SK-N-SH (cell line): ENCODE results near the gene MBP. TPM values are rescaled to one million over a fixed set of nuclear protein-coding genes. Genes with fewer than 3 reads are reported as not detected.

ENCODE experiments used
- CTCF ChIA-PET: fragments of 300-600, 350-600 bp; formaldehyde crosslinking; extraction: SDS; loops from one replicate; lab custom pipeline; 2021; lab: Yijun Ruan, JAX
- POLR2A ChIA-PET: fragments of 350-600 bp; sonication (Branson Sonifier 250); formaldehyde crosslinking; extraction: SDS; loops from one replicate; lab custom pipeline; 2020; ENCODE audit warnings: antibody characterized with exemption, inconsistent platforms; lab: Yijun Ruan, JAX
- DNase-seq: peaks from one replicate; pipeline ENCODE4 v3.0.0; 2012
- H2AFZ ChIP-seq: fragments of 200-600 bp; sonication (generic); 2 replicates; pipeline ENCODE4 v1.8.1; 2016; ENCODE audit warnings: antibody characterized with exemption, mild to moderate bottlenecking, low read depth
- H3F3A ChIP-seq: fragments of 200-600 bp; sonication (generic); replicated peaks from 2 replicates; pipeline ENCODE3; 2016; ENCODE audit warnings: antibody characterized with exemption, mild to moderate bottlenecking; ENCODE audit not compliant: insufficient read depth
- H3K27ac ChIP-seq, 2 experiments: fragments of 200-500 bp in 1 of 2; fragments of 200-600 bp in 1 of 2; sonication (Bioruptor generic) in 1 of 2; sonication (generic), shearing (Covaris generic) in 1 of 2; 2 replicates each; pipeline versions ENCODE4 v1.5.1 to v1.6.1; 2014 to 2016; ENCODE audit warnings: low read depth in 2 of 2, inconsistent platforms in 1 of 2, low read length in 1 of 2, mild to moderate bottlenecking in 1 of 2, mixed read lengths in 1 of 2
- H3K27me3 ChIP-seq: fragments of 200-600 bp; sonication (generic), shearing (Covaris generic); 2 replicates; pipeline ENCODE4 v1.6.1; 2016; ENCODE audit warnings: mixed run types; ENCODE audit not compliant: insufficient read depth
- H3K36me3 ChIP-seq, 2 experiments: fragments of 200-500 bp in 1 of 2; fragments of 200-600 bp in 1 of 2; sonication (Bioruptor generic) in 1 of 2; sonication (generic) in 1 of 2; replicated peaks in 1 of 2; 2 replicates each; pipeline versions ENCODE3 to v1.5.1; 2014 to 2016; ENCODE audit warnings: low read length in 1 of 2, mild to moderate bottlenecking in 1 of 2; ENCODE audit not compliant: insufficient read depth in 2 of 2, control insufficient read depth in 1 of 2
- H3K4me1 ChIP-seq, 2 experiments: fragments of 200-500 bp in 1 of 2; fragments of 200-600 bp in 1 of 2; sonication (Bioruptor generic) in 1 of 2; sonication (generic), shearing (Covaris generic) in 1 of 2; 2 replicates each; pipeline versions ENCODE4 v1.5.1 to v1.6.1; 2014 to 2016; ENCODE audit warnings: low read depth in 1 of 2, low read length in 1 of 2, mixed run types in 1 of 2; ENCODE audit not compliant: insufficient read depth in 2 of 2, control insufficient read depth in 1 of 2
- H3K4me2 ChIP-seq: fragments of 200-600 bp; sonication (generic), shearing (Covaris generic); 2 replicates; pipeline ENCODE4 v1.6.1; 2017; ENCODE audit warnings: mixed run types
- H3K4me3 ChIP-seq, 2 experiments: fragments of 200-500 bp in 1 of 2; fragments of 200-600 bp in 1 of 2; sonication (Bioruptor generic) in 1 of 2; sonication (generic), shearing (Covaris generic) in 1 of 2; 2 replicates each; pipeline versions ENCODE4 v1.5.1 to v1.8.1; 2014 to 2016; ENCODE audit warnings: low read depth in 2 of 2, inconsistent platforms in 1 of 2, low read length in 1 of 2, mild to moderate bottlenecking in 1 of 2, mixed read lengths in 1 of 2, moderate library complexity in 1 of 2
- H3K79me2 ChIP-seq: fragments of 200-600 bp; sonication (generic); 2 replicates; pipeline ENCODE4 v1.8.1; 2017; ENCODE audit warnings: mild to moderate bottlenecking; ENCODE audit not compliant: insufficient read depth
- H3K9ac ChIP-seq: fragments of 200-600 bp; sonication (generic); 2 replicates; pipeline ENCODE4 v1.6.1; 2017; ENCODE audit warnings: mixed run types
- H3K9me2 ChIP-seq: fragments of 200-600 bp; sonication (generic); 2 replicates; pipeline ENCODE4 v1.6.1; 2017; ENCODE audit warnings: mixed run types
- H3K9me3 ChIP-seq: fragments of 200-600 bp; sonication (generic); 2 replicates; pipeline ENCODE4 v1.6.1; 2017; ENCODE audit warnings: mixed run types, mild to moderate bottlenecking, moderate library complexity
- H4K20me1 ChIP-seq: fragments of 200-600 bp; sonication (generic); 2 replicates; pipeline ENCODE4 v1.6.1; 2017; ENCODE audit warnings: mild to moderate bottlenecking, mixed run types; ENCODE audit not compliant: insufficient read depth
- EP300 ChIP-seq, 2 experiments: IDR thresholded peaks; 2 replicates each; pipeline versions ENCODE4 v1.4.0 to v1.6.1; 2012; ENCODE audit warnings: borderline replicate concordance in 1 of 2, low read depth in 1 of 2, low read length in 1 of 2
- FOSL2 ChIP-seq: IDR thresholded peaks from 2 replicates; pipeline ENCODE4 v1.4.0; 2012; ENCODE audit warnings: low read depth, mild to moderate bottlenecking, moderate library complexity, borderline replicate concordance
- FOXJ3 ChIP-seq: sonication (generic); formaldehyde crosslinking; IDR thresholded peaks from 2 replicates; pipeline ENCODE4 v1.5.1; 2020; ENCODE audit warnings: mild to moderate bottlenecking, missing genetic modification reagents
- MEF2A ChIP-seq: IDR thresholded peaks from 2 replicates; pipeline ENCODE4 v1.4.0; 2012; ENCODE audit warnings: low read depth, borderline replicate concordance
- NRF1 ChIP-seq: IDR thresholded peaks from 2 replicates; pipeline ENCODE4 v1.6.1; 2012; ENCODE audit warnings: low read depth, mild to moderate bottlenecking, low read length
- POLR2AphosphoS5 ChIP-seq: IDR thresholded peaks from 2 replicates; pipeline ENCODE4 v1.6.1; 2012; ENCODE audit warnings: low read depth, low read length
- REST ChIP-seq: IDR thresholded peaks from 2 replicates; pipeline ENCODE4 v1.6.1; 2012; ENCODE audit warnings: mild to moderate bottlenecking, low read depth, low read length, moderate library complexity
- RFX5 ChIP-seq: IDR thresholded peaks from 2 replicates; pipeline ENCODE4 v1.6.1; 2012; ENCODE audit warnings: mild to moderate bottlenecking, improper control_type of control experiment, low read length
- SMC3 ChIP-seq: IDR thresholded peaks from 2 replicates; pipeline ENCODE4 v1.6.1; 2012; ENCODE audit warnings: low read depth, low read length, improper control_type of control experiment
- TAF1 ChIP-seq: IDR thresholded peaks from 2 replicates; pipeline ENCODE4 v1.6.1; 2012; ENCODE audit warnings: low read depth, mild to moderate bottlenecking, low read length, moderate library complexity, borderline replicate concordance
- USF1 ChIP-seq: IDR thresholded peaks from 2 replicates; pipeline ENCODE4 v1.4.0; 2012; ENCODE audit warnings: low read depth, borderline replicate concordance
- USF2 ChIP-seq: fragments of 150-350 bp; IDR thresholded peaks from 2 replicates; pipeline ENCODE4 v1.6.1; 2017; ENCODE audit warnings: antibody characterized with exemption, low read length, low read depth, borderline replicate concordance
- YY1 ChIP-seq: IDR thresholded peaks from 2 replicates; pipeline ENCODE4 v1.4.0; 2012; ENCODE audit warnings: low read depth, mild to moderate bottlenecking
- WGBS: methylation state at CpG from one replicate; pipeline ENCODE4 v1.1.6; 2017; ENCODE audit warnings: low lambda C conversion rate; 5-methylcytosine and 5-hydroxymethylcytosine counted together
- polyA plus RNA-seq, 3 experiments: library from polyadenylated mRNA; depleted of rRNA; stranded (reverse); fragments of >200 nt; gene quantifications; 2 replicates each; pipeline ENCODE4 v1.2.3, GENCODE V29; 2012
- TF ChIP-seq, protein P1 (sequence below): IDR thresholded peaks from 2 replicates; pipeline ENCODE4; 2012

The MBP gene
- polyA plus RNA-seq, 1 of the 3 experiments (the other 2 are of a cell fraction) = 1.6 TPM

GRCh38 chr18:77035380-77036187 lies 97.0 kb downstream of the MBP start:
- Histone ChIP-seq H3K79me2 (no peaks in the 10 kb centered on the region), H3F3A (no peaks in the 10 kb centered on the region), H2AFZ (no peak overlapping the region), H3K9ac (no peak overlapping the region), H4K20me1 (no peaks in the 10 kb centered on the region), H3K27ac (no peak overlapping the region), H3K4me1 (no peaks in the 10 kb centered on the region; a peak in 1 of 4 replicates), H3K9me3 (no peaks in the 10 kb centered on the region), H3K27me3 (no peaks in the 10 kb centered on the region), H3K4me3 (no peak overlapping the region), H3K36me3 (no peaks in the 10 kb centered on the region), H3K9me2 (no peaks in the 10 kb centered on the region), H3K4me2 (no peak overlapping the region)
- 42% methylated on average over 12 of the region's 12 CpGs for WGBS
- no peak for DNase-seq
- POLR2A ChIA-PET = no interaction called here
- CTCF ChIA-PET = interaction anchor here (1.3 to 1.6 kb wide), 3 partner anchors 12 to 615 kb away, joined by 3 to 5 read pairs (median 4); no protein-coding TSS in a partner anchor
- no peak for TF ChIP-seq REST
- TF ChIP-seq MEF2A = no peak
- TF ChIP-seq SMC3 = no peak
- TF ChIP-seq USF1 = no peak
- no peak for TF ChIP-seq FOXJ3 (CRISPR knock-in tag)
- no peak for TF ChIP-seq USF2
- TF ChIP-seq RFX5 = no peak
- TF ChIP-seq, protein P1, sequence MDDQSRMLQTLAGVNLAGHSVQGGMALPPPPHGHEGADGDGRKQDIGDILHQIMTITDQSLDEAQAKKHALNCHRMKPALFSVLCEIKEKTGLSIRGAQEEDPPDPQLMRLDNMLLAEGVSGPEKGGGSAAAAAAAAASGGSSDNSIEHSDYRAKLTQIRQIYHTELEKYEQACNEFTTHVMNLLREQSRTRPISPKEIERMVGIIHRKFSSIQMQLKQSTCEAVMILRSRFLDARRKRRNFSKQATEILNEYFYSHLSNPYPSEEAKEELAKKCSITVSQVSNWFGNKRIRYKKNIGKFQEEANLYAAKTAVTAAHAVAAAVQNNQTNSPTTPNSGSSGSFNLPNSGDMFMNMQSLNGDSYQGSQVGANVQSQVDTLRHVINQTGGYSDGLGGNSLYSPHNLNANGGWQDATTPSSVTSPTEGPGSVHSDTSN = no peak
- TF ChIP-seq FOSL2 = no peak
- no peak for TF ChIP-seq TAF1
- TF ChIP-seq NRF1 = no peak
- no peak for TF ChIP-seq YY1
- TF ChIP-seq POLR2AphosphoS5 = no peak
- TF ChIP-seq EP300 (IDR thresholded peaks at IDR 0.05; ENCODE audit: borderline replicate concordance in 1 of 2, low read depth in 1 of 2, low read length in 1 of 2) = no peak
